K562 (cell line): ENCODE results near the gene EXOC3L1. TPM values are rescaled to one million over a fixed set of nuclear protein-coding genes. Genes with fewer than 3 reads are reported as not detected.
A peak's percentile ranks its signal among the peaks of the same experiment; 100 is the strongest.

Experiments used
- BCOR ChIP-seq: fragments of 450-650 bp; IDR thresholded peaks from 2 replicates; pipeline ENCODE4 v1.6.1; 2016
- DDX20 ChIP-seq: fragments of 450-650 bp; IDR thresholded peaks from 2 replicates; pipeline ENCODE4 v1.6.1; 2016; ENCODE audit warnings: missing genetic modification characterization, low read depth, mild to moderate bottlenecking, missing compliant biosample characterization, moderate library complexity
- DMBX1 ChIP-seq: fragments of 250-450 bp; sonication (Bioruptor Pico); IDR thresholded peaks from 2 replicates; pipeline ENCODE4 v1.8.0; 2022; ENCODE audit warnings: inconsistent platforms, mild to moderate bottlenecking, moderate library complexity, borderline replicate concordance
- DNMT1 ChIP-seq: fragments of 450-650 bp; IDR thresholded peaks from 2 replicates; pipeline ENCODE4 v1.6.1; 2016; ENCODE audit warnings: antibody characterized with exemption, mild to moderate bottlenecking
- DPF2 ChIP-seq: fragments of 450-650 bp; IDR thresholded peaks from 2 replicates; pipeline ENCODE4 v1.6.1; 2016
- FOXP1 ChIP-seq: sonication (generic); formaldehyde crosslinking; IDR thresholded peaks from 2 replicates; pipeline ENCODE4 v1.8.0; 2022; ENCODE audit warnings: mild to moderate bottlenecking, missing genetic modification reagents
- GABPA ChIP-seq: fragments of 200-800 bp; sonication (Bioruptor generic); conservative IDR thresholded peaks from 2 replicates; pipeline ENCODE4 v1.6.1; 2016; ENCODE audit warnings: low read depth, missing genetic modification characterization, missing compliant biosample characterization
- HDAC8 ChIP-seq: fragments of 450-650 bp; IDR thresholded peaks from 2 replicates; pipeline ENCODE4 v1.6.1; 2016; ENCODE audit warnings: mild to moderate bottlenecking, missing genetic modification characterization, moderate library complexity, missing compliant biosample characterization
- HEY1 ChIP-seq: fragments of 250-450 bp; sonication (Bioruptor Pico); IDR thresholded peaks from 2 replicates; pipeline ENCODE4 v1.5.0; 2020; ENCODE audit warnings: mild to moderate bottlenecking, moderate library complexity, borderline replicate concordance
- KAT2B ChIP-seq: IDR thresholded peaks from one replicate; pipeline ENCODE4 v1.6.1; 2012; ENCODE audit warnings: low read depth, mild to moderate bottlenecking, control low read depth, inconsistent platforms, low read length, moderate library complexity
- KHSRP ChIP-seq: fragments of 450-650 bp; IDR thresholded peaks from 2 replicates; pipeline ENCODE4 v1.6.1; 2017
- KLF13 ChIP-seq: fragments of 450-650 bp; IDR thresholded peaks from 2 replicates; pipeline ENCODE4 v1.6.1; 2016; ENCODE audit warnings: missing genetic modification characterization, low read depth, mild to moderate bottlenecking, missing compliant biosample characterization, moderate library complexity, borderline replicate concordance
- MTA1 ChIP-seq: fragments of 450-650 bp; IDR thresholded peaks from 2 replicates; pipeline ENCODE4 v1.6.1; 2017; ENCODE audit warnings: borderline replicate concordance
- RAD21 ChIP-seq, 2 experiments: fragments of 250-450 bp in 1 of 2; fragments of 450-650 bp in 1 of 2; sonication (Bioruptor Pico) in 1 of 2; formaldehyde crosslinking in 1 of 2; IDR thresholded peaks in 1 of 2; conservative IDR thresholded peaks in 1 of 2; 2 replicates each; pipeline versions ENCODE4 v1.4.0 to v1.8.0; 2020 to 2022; ENCODE audit warnings: mild to moderate bottlenecking in 2 of 2, moderate library complexity in 1 of 2
- RNF2 ChIP-seq: sonication (generic); IDR thresholded peaks from 2 replicates; pipeline ENCODE4 v1.6.1; 2016
- THRA ChIP-seq: fragments of 450-650 bp; IDR thresholded peaks from 2 replicates; pipeline ENCODE4 v1.6.1; 2017; ENCODE audit warnings: mild to moderate bottlenecking, moderate library complexity
- ZBTB1 ChIP-seq: sonication (generic); formaldehyde crosslinking; IDR thresholded peaks from 2 replicates; pipeline ENCODE4 v1.8.1; 2023; ENCODE audit warnings: missing genetic modification reagents, low read depth, mild to moderate bottlenecking, borderline replicate concordance
- ZEB2 ChIP-seq: fragments of 450-650 bp; IDR thresholded peaks from 2 replicates; pipeline ENCODE4 v1.6.1; 2016
- ZNF146 ChIP-seq: IDR thresholded peaks from one replicate; pipeline ENCODE4 v1.6.1; 2018; ENCODE audit warnings: missing compliant biosample characterization; ENCODE audit not compliant: unreplicated experiment
- ZNF507 ChIP-seq: conservative IDR thresholded peaks from 2 replicates; pipeline ENCODE4 v1.6.1; 2017; ENCODE audit warnings: missing genetic modification characterization, missing compliant biosample characterization
- polyA plus RNA-seq, 8 experiments: library from polyadenylated mRNA; depleted of rRNA in 4 of 8; stranded (reverse) in 5 of 8; unstranded in 3 of 8; fragments of >200 nt; fragmentation: Nextera tagmentation in 2 of 8; fragmentation: Illumina TruSeq in 1 of 8; extraction: Ambion mirVana in 2 of 8; extraction: Trizol in 1 of 8; gene quantifications; 2 replicates each; pipeline versions ENCODE4 v1.2.1 to v1.2.3, GENCODE V29; 2011 to 2014; ENCODE audit warnings: inconsistent platforms in 1 of 8, missing spikeins in 1 of 8
- total RNA-seq, 7 experiments: library from RNA; depleted of rRNA in 6 of 7; stranded (reverse); fragments of >200 nt in 6 of 7; fragmentation: Illumina TruSeq in 2 of 7; extraction: Trizol in 2 of 7; gene quantifications; 2 replicates each; pipeline versions ENCODE4 v1.2.1 to v1.2.3, GENCODE V29; 2011 to 2021; ENCODE audit warnings: low replicate concordance in 1 of 7
- TF ChIP-seq, protein P1 (sequence below): fragments of 200-400 bp; formaldehyde crosslinking; IDR thresholded peaks from 2 replicates; pipeline ENCODE4 v1.6.1; 2017; ENCODE audit warnings: mild to moderate bottlenecking, low read depth, low read length, moderate library complexity
- TF ChIP-seq, protein P2 (sequence below): fragments of 250-450 bp; sonication (Bioruptor Pico); IDR thresholded peaks from 2 replicates; pipeline ENCODE4 v1.5.0; 2021; ENCODE audit warnings: mild to moderate bottlenecking, moderate library complexity

EXOC3L1 gene
- total and polyA plus RNA-seq, 9 of the 15 experiments (the other 6 are each of a cell fraction or from before 2014, with no cell fraction given), result 0.08 TPM; not detected in 8

DNA sequence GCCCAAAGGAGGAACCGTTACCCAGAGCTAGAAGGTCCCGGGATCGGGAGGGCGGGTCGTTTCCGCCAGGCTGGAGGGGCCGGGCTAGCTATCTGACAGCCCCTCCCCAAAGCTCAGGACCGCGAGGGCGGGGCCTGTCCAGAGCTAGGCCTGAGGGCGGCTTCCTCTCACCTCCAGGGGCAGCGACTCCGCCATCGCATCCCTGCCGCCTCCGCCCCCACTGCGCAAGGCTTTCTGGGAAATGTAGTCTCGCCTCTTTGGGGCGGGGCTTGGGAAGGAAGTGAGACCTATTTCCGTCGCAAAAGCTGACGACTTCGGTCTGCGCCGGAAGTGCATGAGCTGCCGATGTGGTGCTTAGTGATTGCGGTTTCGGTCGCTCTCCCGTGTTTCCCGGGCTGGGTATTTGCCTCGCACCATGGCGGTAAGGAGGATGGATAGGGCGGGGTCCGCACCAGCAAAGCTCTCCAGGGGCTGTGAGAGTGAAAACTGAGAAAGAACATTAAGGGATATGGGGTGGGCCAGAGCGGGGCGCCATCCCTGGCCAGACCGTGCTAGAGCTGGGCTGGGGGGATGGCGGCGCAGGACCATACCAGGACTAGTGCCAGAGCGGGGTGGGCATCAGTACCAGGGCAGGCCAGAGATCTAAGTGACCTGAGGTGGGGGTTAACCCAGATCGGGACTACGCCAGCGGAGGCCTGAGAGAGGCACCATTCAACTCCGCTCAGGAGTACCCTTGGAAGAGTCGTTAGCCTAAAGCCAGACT, 37.0 kb upstream of the EXOC3L1 start, which contains the start of gene TMEM208 (continued):
- TF ChIP-seq DMBX1 (CRISPR knock-in tag) (no peak), ZEB2 (no peak), ZBTB1 (CRISPR knock-in tag) (no peak), KLF13 (tag) (peak; percentile 92), RNF2 (peak; percentile 85), DPF2 (no peak), BCOR (no peak), KAT2B (peak; percentile 50), ZNF507 (tag) (no peak), KHSRP (peak; percentile 90), GABPA (peak; percentile 100), MTA1 (peak; percentile 100), ZNF146 (CRISPR knock-in tag) (no peak), FOXP1 (no peak), DNMT1 (peak; percentile 50; the same call in 1 of the 2 replicates), HEY1 (CRISPR knock-in tag) (no peak), DDX20 (no peak), THRA (no peak), RAD21 (CRISPR knock-in tag; conservative IDR thresholded peaks at IDR 0.05 in 1 of 2, IDR thresholded peaks at IDR 0.05 in 1 of 2) (peak in 1 of 2 experiments; percentile 6; a peak in 1 of 4 replicates), HDAC8 (no peak)
- TF ChIP-seq, protein P1, sequence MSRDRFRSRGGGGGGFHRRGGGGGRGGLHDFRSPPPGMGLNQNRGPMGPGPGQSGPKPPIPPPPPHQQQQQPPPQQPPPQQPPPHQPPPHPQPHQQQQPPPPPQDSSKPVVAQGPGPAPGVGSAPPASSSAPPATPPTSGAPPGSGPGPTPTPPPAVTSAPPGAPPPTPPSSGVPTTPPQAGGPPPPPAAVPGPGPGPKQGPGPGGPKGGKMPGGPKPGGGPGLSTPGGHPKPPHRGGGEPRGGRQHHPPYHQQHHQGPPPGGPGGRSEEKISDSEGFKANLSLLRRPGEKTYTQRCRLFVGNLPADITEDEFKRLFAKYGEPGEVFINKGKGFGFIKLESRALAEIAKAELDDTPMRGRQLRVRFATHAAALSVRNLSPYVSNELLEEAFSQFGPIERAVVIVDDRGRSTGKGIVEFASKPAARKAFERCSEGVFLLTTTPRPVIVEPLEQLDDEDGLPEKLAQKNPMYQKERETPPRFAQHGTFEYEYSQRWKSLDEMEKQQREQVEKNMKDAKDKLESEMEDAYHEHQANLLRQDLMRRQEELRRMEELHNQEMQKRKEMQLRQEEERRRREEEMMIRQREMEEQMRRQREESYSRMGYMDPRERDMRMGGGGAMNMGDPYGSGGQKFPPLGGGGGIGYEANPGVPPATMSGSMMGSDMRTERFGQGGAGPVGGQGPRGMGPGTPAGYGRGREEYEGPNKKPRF, result no peak
- TF ChIP-seq, protein P2, sequence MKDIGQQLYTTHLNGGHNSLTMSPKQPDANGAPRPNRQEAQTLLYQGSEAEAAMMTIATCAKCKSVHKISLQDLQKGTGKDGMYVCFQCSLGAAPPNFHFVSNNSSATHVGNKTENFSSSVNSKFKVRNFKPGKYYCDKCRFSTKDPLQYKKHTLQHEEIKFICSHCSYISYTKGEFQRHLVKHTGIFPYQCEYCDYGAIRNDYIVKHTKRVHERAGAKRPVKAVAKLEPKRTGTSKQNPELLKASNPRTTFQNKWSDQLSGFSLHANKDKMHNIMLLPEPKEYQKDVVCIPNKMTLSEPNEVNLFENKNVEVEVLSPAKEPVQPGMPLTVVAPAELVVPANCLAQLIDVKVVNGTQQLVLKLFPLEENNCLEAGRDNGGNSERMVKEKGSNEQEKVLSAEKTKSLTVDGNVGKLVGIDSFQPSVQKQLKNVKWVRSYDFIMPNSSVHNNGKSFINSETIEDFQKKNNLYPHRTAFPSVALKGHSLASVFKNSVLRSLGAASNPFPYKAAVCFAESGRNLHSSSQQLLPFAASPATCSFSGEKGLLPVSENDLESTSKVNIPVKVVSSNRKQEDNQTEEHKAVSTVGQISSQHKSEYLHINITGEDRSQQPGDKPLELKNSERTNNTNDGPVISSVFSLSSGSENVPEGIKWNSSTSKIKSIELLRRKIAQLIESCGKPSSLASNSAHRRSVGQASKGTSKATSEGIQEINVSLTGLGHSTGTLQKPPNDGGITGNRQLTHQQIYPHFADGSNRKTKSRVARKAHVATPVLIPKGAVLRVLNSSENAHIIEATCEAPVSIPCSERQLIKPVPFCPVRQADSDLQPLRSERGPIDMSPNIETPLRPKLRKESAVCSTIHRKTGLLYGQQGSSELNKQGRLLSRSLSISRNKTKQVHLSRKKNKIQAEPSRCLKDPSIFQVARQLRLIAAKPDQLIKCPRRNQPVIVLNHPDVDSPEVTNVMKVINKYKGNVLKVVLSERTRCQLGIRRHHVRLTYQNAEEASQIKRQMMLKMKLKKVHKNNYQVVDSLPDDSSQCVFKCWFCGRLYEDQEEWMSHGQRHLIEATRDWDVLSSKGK, result no peak
